ENCODE results near the gene CTF1.

- TF ChIP-seq CTCF (conservative IDR thresholded peaks at IDR 0.05; ENCODE audit: low read length): no peak
- no peak for TF ChIP-seq EZH2phosphoT487 (IDR thresholded peaks at IDR 0.05; ENCODE audit: borderline replicate concordance)
Measured at GRCh38 chr16:30924913-30925631, 28.7 kb downstream of the CTF1 start.

Data from Loucy (cell line).